ENCODE data around the gene IFNW1.
"Not testable (repeated sequence)": the region's sequence is repeated elsewhere in the genome, so short reads cannot be mapped to it uniquely, and the experiment has no call there.

- not testable (repeated sequence) for TF ChIP-seq CTCF, POLR2A (IDR thresholded peaks at IDR 0.05)
Observed at GRCh38 chr9:21128186-21128585, 13.4 kb downstream of the IFNW1 start.

All from thyroid gland (tissue), 4 donors.